Aorta (tissue), 5 donors: Measurements from ENCODE around the gene ACAP3. TPM values are rescaled to one million over a fixed set of nuclear protein-coding genes. Genes with fewer than 3 reads are reported as not detected.

Source experiments
- ATAC-seq: fragments of 200-7000 bp; cut with Tn5 transposase; one replicate; pipeline ENCODE4 v1.9.1; 2022; ENCODE audit warnings: moderate library complexity; ENCODE audit not compliant: low FRiP score
- DNase-seq, 2 donors: peaks; one replicate each; pipeline ENCODE4 v3.0.0-alpha.2; 2020
- H3K27ac ChIP-seq, 2 donors: one replicate each; pipeline ENCODE4 v1.5.1; 2013; ENCODE audit warnings: low read length in 2 of 2, mild to moderate bottlenecking in 2 of 2, moderate library complexity in 2 of 2, control low read depth in 1 of 2, inconsistent platforms in 1 of 2, low read depth in 1 of 2
- H3K27me3 ChIP-seq, 2 donors: one replicate each; pipeline ENCODE4 v1.6.1; 2013; ENCODE audit warnings: control low read depth in 1 of 2, low read length in 1 of 2, mild to moderate bottlenecking in 1 of 2, moderate library complexity in 1 of 2; ENCODE audit not compliant: insufficient read depth in 2 of 2, control insufficient read depth in 1 of 2
- H3K36me3 ChIP-seq, 2 donors: one replicate each; pipeline ENCODE4 v1.6.1; 2013; ENCODE audit warnings: control low read depth in 1 of 2, low read length in 1 of 2, mild to moderate bottlenecking in 1 of 2; ENCODE audit not compliant: insufficient read depth in 2 of 2, control insufficient read depth in 1 of 2
- H3K4me1 ChIP-seq, 2 donors: one replicate each; pipeline ENCODE4 v1.6.1; 2013; ENCODE audit warnings: low read length in 2 of 2, control low read depth in 1 of 2, mild to moderate bottlenecking in 1 of 2, moderate library complexity in 1 of 2; ENCODE audit not compliant: insufficient read depth in 2 of 2, control insufficient read depth in 1 of 2
- H3K4me3 ChIP-seq, 2 donors: one replicate each; pipeline ENCODE4 v1.5.1; 2013; ENCODE audit warnings: low read length in 2 of 2, control low read depth in 1 of 2, mild to moderate bottlenecking in 1 of 2
- H3K9me3 ChIP-seq: one replicate; pipeline ENCODE4 v1.6.1; 2013; ENCODE audit warnings: mild to moderate bottlenecking, low read length; ENCODE audit not compliant: control insufficient read depth
- WGBS, 2 donors: extraction: QIAGEN DNeasy Blood & Tissue Kit; methylation state at CpG; one replicate each; pipeline ENCODE4 v1.1.7; 2013; 5-methylcytosine and 5-hydroxymethylcytosine counted together
- intact Hi-C, 2 donors: fragments of 100-400 bp; cut with DNase I; formaldehyde crosslinking; loops; one replicate each; pipeline versions ENCODE4 v1.14.2 to v1.15.0; 2022
- polyA plus RNA-seq, 2 donors: library from polyadenylated mRNA; stranded (reverse); fragments of 200-250 nt; gene quantifications; one replicate each; pipeline ENCODE4 v1.2.3, GENCODE V29; 2013
- total RNA-seq, 2 donors: library from RNA; stranded (reverse); fragmentation: NEBNext Ultra II Directional; extraction: Animal tissue kit (Norgen Biotek cat#: 25700); gene quantifications; one replicate each; pipeline ENCODE4 v1.2.1, GENCODE V29; 2021
- donor health status: healthy with polysubstance abuse.
- donor health status: Bipolar disorder and iron deficiency.
- donor health status: DM: no; HTN: no; CAD: no.
- donor health status: DM: no; HTN: no; CAD: no.
- donor health status: DM: yes; HTN: yes; CAD: no.

ACAP3 gene
- total and polyA plus RNA-seq, 4 donors = 10.6 to 69.2 (median 44.4) TPM

GRCh38 chr1:1293263-1294249 lies 14.2 kb downstream of the ACAP3 start:
- Histone ChIP-seq H3K27ac (no peak overlapping the region), H3K36me3 (no peaks in the 10 kb centered on the region), H3K27me3 (no peaks in the 10 kb centered on the region), H3K9me3 (no peaks in the 10 kb centered on the region), H3K4me3 (no peak overlapping the region), H3K4me1 (no peaks in the 10 kb centered on the region)
- DNase-seq = no peak
- WGBS, 2 donors = 80 to 81% methylated on average over 83 to 94 of the region's 94 CpGs
- ATAC-seq = no peak
- intact Hi-C loops = loop anchor here (2.0 to 10.0 kb wide), 3 partner anchors 171 to 309 kb away; partner anchors contain the start of gene PERM1 (in 1 of the 2)

- DNase-seq (no peak), ATAC-seq (no peak)
- Histone ChIP-seq H3K27ac (no peak overlapping the region), H3K36me3 (no peaks in the 10 kb centered on the region), H3K27me3 (no peaks in the 10 kb centered on the region), H3K9me3 (no peaks in the 10 kb centered on the region), H3K4me3 (no peak overlapping the region), H3K4me1 (no peaks in the 10 kb centered on the region)
- intact Hi-C loops = loop anchor here (2.0 to 10.0 kb wide), 3 partner anchors 170 to 308 kb away; partner anchors contain the start of gene PERM1 (in 1 of the 2)
- WGBS, 2 donors = 93 to 94% methylated on average over 18 of the region's 18 CpGs
Measured at GRCh38 chr1:1292851-1293250, 14.9 kb downstream of the ACAP3 start.

GRCh38 chr1:1292442-1292779 lies 15.3 kb downstream of the ACAP3 start:
- intact Hi-C loops = loop anchor here (2.0 to 10.0 kb wide), 3 partner anchors 170 to 308 kb away; partner anchors contain the start of gene PERM1 (in 1 of the 2)
- Histone ChIP-seq H3K4me3 (no peak overlapping the region), H3K9me3 (no peaks in the 10 kb centered on the region), H3K36me3 (no peaks in the 10 kb centered on the region), H3K27me3 (no peaks in the 10 kb centered on the region), H3K27ac (no peak overlapping the region), H3K4me1 (no peaks in the 10 kb centered on the region)
- ATAC-seq (no peak), DNase-seq (no peak)
- WGBS, 2 donors = 89 to 91% methylated on average over 9 of the region's 9 CpGs

GRCh38 chr1:1291548-1292441 lies 15.9 kb downstream of the ACAP3 start:
- H3K9me3 ChIP-seq = no peaks in the 10 kb centered on the region
- no peak for DNase-seq
- WGBS, 2 donors = 45 to 51% methylated on average over 41 to 45 of the region's 45 CpGs

GRCh38 chr1:1291023-1291528 lies 16.7 kb downstream of the ACAP3 start:
- Histone ChIP-seq H3K36me3 (no peaks in the 10 kb centered on the region), H3K27me3 (no peaks in the 10 kb centered on the region), H3K9me3 (no peaks in the 10 kb centered on the region), H3K4me1 (no peaks in the 10 kb centered on the region), H3K27ac (no peak overlapping the region), H3K4me3 (no peak overlapping the region)
- intact Hi-C loops = loop anchor here (5.0 to 10.0 kb wide), 2 partner anchors 169 to 306 kb away; partner anchors contain the start of gene PERM1 (in 1 of the 2)
- WGBS, 2 donors = 13 to 14% methylated on average over 23 to 28 of the region's 28 CpGs
- no peak for DNase-seq
- no peak for ATAC-seq

More at GRCh38 chr1:1291548-1292441, 15.9 kb downstream of the ACAP3 start:
- H3K27ac ChIP-seq = no peak overlapping the region
- intact Hi-C loops = loop anchor here (2.0 to 10.0 kb wide), 3 partner anchors 169 to 307 kb away; partner anchors contain the start of gene PERM1 (in 1 of the 2)
- ATAC-seq = peak; percentile 65
- no peaks in the 10 kb centered on the region for H3K4me1 ChIP-seq
- H3K4me3 ChIP-seq = no peak overlapping the region
- no peaks in the 10 kb centered on the region for H3K27me3 ChIP-seq
- no peaks in the 10 kb centered on the region for H3K36me3 ChIP-seq

- peak in 1 of 2 donors; percentile 88 for DNase-seq
- H3K36me3 ChIP-seq = no peaks in the 10 kb centered on the region
- ATAC-seq = peak; percentile 48
- no peak overlapping the region for H3K4me3 ChIP-seq
- intact Hi-C loops = loop anchor here (5.0 to 10.0 kb wide), 2 partner anchors 168 to 305 kb away; partner anchors contain the start of gene PERM1 (in 1 of the 2)
- WGBS, 2 donors = 51 to 54% methylated on average over 15 of the region's 15 CpGs
- no peaks in the 10 kb centered on the region for H3K27me3 ChIP-seq
- no peak overlapping the region for H3K27ac ChIP-seq
- no peaks in the 10 kb centered on the region for H3K4me1 ChIP-seq
- no peaks in the 10 kb centered on the region for H3K9me3 ChIP-seq
Measured at GRCh38 chr1:1290238-1290731, 17.4 kb downstream of the ACAP3 start.

GRCh38 chr1:1287288-1288110 lies 20.2 kb downstream of the ACAP3 start:
- no peak for DNase-seq

More at GRCh38 chr1:1287288-1288110, 20.2 kb downstream of the ACAP3 start:
- no peaks in the 10 kb centered on the region for H3K9me3 ChIP-seq
- no peaks in the 10 kb centered on the region for H3K36me3 ChIP-seq
- no peak for ATAC-seq
- intact Hi-C loops = loop anchor here in 1 of 2 donors (10.0 kb wide), 1 partner anchor 143 kb away; no protein-coding TSS in a partner anchor
- H3K4me3 ChIP-seq = no peak overlapping the region
- H3K27me3 ChIP-seq = no peaks in the 10 kb centered on the region
- 82 to 86% methylated on average over 41 to 46 of the region's 46 CpGs for WGBS, 2 donors
- H3K4me1 ChIP-seq = no peaks in the 10 kb centered on the region
- H3K27ac ChIP-seq = no peak overlapping the region
